Thyroid gland (tissue), 4 donors: ENCODE results near the gene LKAAEAR1. TPM values are rescaled to one million over a fixed set of nuclear protein-coding genes. Genes with fewer than 3 reads are reported as not detected.

Experiments
- DNase-seq, 2 donors: peaks; one replicate each; pipeline ENCODE4 v3.0.0-alpha.2; 2019
- H3K27ac ChIP-seq, 3 donors: fragments of 200-600 bp; sonication (generic); 1 replicate in 2 of 3; 2 replicates in 1 of 3; pipeline ENCODE4 v1.5.1; 2016 to 2019; ENCODE audit warnings: mild to moderate bottlenecking in 1 of 3, moderate library complexity in 1 of 3
- H3K27me3 ChIP-seq: fragments of 200-600 bp; sonication (generic); one replicate; pipeline ENCODE4 v1.5.1; 2019
- H3K36me3 ChIP-seq, 2 donors: fragments of 200-600 bp; sonication (generic); one replicate each; pipeline ENCODE4 v1.5.1; 2016 to 2019
- H3K4me1 ChIP-seq, 2 donors: fragments of 200-600 bp; sonication (generic); one replicate each; pipeline ENCODE4 v1.5.1; 2017 to 2019
- H3K4me3 ChIP-seq, 3 donors: fragments of 200-600 bp; sonication (generic); replicated peaks in 1 of 3; 1 replicate in 2 of 3; 2 replicates in 1 of 3; pipeline ENCODE4 v1.5.1; 2016; ENCODE audit warnings: mild to moderate bottlenecking in 1 of 3
- H3K9me3 ChIP-seq: fragments of 200-600 bp; sonication (generic); one replicate; pipeline ENCODE4 v1.5.1; 2017
- POLR2A ChIP-seq, 2 donors: fragments of 450-650 bp; IDR thresholded peaks; one replicate each; pipeline ENCODE4 v1.6.1; 2017; ENCODE audit warnings: antibody characterized with exemption in 2 of 2, mild to moderate bottlenecking in 2 of 2, moderate library complexity in 1 of 2
- WGBS, 2 donors: methylation state at CpG; one replicate each; pipeline ENCODE4 v1.1.5; 2017; 5-methylcytosine and 5-hydroxymethylcytosine counted together
- intact Hi-C: fragments of 100-400 bp; cut with DNase I; formaldehyde crosslinking; loops from one replicate; pipeline ENCODE4 v1.15.1; 2023
- total RNA-seq, 4 donors: library from RNA; depleted of rRNA; stranded (reverse); fragments of >200 nt; gene quantifications; one replicate each; pipeline ENCODE4 v1.2.3, GENCODE V29; 2016
- TF ChIP-seq, protein P1 (sequence below), 6 experiments: fragments of 200-600 bp in 3 of 6; fragments of 450-650 bp in 3 of 6; sonication (generic) in 3 of 6; IDR thresholded peaks; one replicate each; pipeline ENCODE4 v1.5.1; 2016 to 2019; ENCODE audit warnings: antibody characterized with exemption in 6 of 6, mild to moderate bottlenecking in 2 of 6, inconsistent platforms in 1 of 6, moderate library complexity in 1 of 6

The LKAAEAR1 gene
- total RNA-seq, 4 donors from 2014 or later, result 1.3 to 1.7 TPM; not detected in 2

DNA sequence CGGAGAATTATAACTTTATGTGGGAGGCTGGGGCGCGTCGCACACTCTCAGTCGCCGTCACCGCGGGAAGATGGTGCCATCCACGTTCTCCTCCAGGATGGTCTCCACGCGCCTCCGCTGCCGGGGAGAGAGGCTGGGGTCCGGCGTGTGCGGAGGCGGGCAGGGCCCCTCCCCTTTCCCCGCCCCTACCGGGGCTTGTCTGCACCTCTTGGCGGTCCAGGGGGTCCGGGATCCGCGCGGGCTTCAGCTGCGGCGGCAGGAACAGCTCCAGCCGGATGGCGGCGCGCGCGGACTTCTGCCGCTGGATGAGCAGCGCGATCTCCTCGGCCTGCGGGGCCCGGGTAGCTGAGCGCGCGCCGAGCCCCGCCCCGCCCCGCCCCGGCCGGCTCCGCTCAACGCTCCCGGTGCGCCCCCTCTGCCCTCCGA, 807 bp downstream of the LKAAEAR1 start:
- H3K27me3 ChIP-seq, result no peaks in the 10 kb centered on the region
- H3K36me3 ChIP-seq, result no peaks in the 10 kb centered on the region
- intact Hi-C loops, result no loop called here
- H3K4me1 ChIP-seq, result peaks cover 9 to 32% of the 10 kb centered on the region in 2 donors
- peak overlapping the region in 1 of 3 donors; percentile 44 for H3K4me3 ChIP-seq
- H3K9me3 ChIP-seq, result no peaks in the 10 kb centered on the region
- peak; percentile 65 to 73 for DNase-seq
- H3K27ac ChIP-seq, result no peak overlapping the region
- no peak for TF ChIP-seq POLR2A (IDR thresholded peaks at IDR 0.05)
- TF ChIP-seq, protein P1, sequence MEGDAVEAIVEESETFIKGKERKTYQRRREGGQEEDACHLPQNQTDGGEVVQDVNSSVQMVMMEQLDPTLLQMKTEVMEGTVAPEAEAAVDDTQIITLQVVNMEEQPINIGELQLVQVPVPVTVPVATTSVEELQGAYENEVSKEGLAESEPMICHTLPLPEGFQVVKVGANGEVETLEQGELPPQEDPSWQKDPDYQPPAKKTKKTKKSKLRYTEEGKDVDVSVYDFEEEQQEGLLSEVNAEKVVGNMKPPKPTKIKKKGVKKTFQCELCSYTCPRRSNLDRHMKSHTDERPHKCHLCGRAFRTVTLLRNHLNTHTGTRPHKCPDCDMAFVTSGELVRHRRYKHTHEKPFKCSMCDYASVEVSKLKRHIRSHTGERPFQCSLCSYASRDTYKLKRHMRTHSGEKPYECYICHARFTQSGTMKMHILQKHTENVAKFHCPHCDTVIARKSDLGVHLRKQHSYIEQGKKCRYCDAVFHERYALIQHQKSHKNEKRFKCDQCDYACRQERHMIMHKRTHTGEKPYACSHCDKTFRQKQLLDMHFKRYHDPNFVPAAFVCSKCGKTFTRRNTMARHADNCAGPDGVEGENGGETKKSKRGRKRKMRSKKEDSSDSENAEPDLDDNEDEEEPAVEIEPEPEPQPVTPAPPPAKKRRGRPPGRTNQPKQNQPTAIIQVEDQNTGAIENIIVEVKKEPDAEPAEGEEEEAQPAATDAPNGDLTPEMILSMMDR (IDR thresholded peaks at IDR 0.05), result peak; percentile 24 to 72 (median 40)
- 0 to 10% methylated on average over 1 to 2 of the region's 52 CpGs for WGBS, 2 donors

DNA sequence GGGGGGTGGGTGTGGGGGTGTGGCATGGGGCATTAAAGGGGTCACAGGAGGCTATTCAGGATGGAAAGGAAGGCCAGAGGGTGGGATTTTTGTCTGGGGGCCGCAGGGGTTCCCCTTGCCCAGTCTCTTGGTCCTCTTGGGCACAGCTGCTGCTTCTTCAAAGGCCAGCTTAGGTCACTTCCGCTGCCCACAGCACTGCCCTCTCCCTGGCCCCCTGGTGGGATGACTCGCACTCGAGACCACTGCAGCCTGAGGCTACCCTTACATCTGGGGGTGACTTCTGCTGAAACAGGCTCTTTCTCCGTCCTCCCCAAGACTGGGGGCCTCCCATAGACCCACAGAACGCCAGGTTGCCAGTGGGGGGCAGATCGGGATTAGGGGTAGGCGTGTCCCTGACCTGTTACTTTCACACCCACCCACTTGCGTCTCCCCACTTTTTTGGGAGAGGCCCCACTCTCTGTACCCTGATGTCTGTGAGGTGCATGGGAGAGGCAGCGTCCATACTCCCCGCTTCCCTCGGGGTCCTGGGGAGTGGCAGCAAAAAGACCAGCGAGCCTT, 1.3 kb downstream of the LKAAEAR1 start:
- Histone ChIP-seq H3K27me3 (no peaks in the 10 kb centered on the region), H3K27ac (no peak overlapping the region), H3K9me3 (no peaks in the 10 kb centered on the region), H3K36me3 (no peaks in the 10 kb centered on the region), H3K4me1 (peaks cover 11 to 37% of the 10 kb centered on the region in 2 donors), H3K4me3 (peak overlapping the region in 1 of 3 donors; percentile 44)
- no peak for TF ChIP-seq POLR2A (IDR thresholded peaks at IDR 0.05)
- TF ChIP-seq, protein P1 (IDR thresholded peaks at IDR 0.05), result no peak
- intact Hi-C loops, result no loop called here
- DNase-seq, result no peak
- WGBS, 2 donors, result 33% methylated on average over 10 to 12 of the region's 13 CpGs

DNA sequence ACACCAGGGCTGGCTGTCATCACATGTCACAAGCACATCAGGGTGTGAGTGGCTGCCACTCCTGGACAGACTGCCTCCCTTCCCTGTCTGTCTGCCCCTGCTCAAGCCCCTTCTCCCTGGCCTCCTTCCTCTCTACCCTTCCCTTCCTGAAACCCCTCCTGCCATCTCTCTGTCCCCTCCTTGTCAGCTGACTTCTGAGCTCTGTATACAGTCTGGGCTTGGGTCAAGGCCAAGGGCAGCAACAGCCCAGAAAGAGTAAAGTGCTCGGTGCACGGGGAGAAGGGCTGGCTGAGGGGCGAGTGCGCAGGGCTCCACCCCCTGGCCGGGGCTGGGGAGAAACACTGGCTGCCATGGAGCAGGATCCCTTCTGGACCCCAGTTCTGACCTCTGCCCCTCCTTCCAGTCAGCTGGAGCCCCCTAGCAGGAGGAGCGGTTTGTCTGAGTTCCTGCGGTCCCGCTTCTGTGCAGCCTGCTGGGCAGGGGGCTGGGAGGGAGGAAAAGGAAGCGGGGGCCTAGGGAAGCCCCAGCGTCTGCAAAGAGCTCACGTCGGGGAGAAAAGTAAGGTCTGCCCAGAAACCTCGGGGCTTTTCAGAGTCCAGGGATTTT, 2.0 kb downstream of the LKAAEAR1 start:
- WGBS, 2 donors, result 31% methylated on average over 13 of the region's 13 CpGs; no CpG with 5 or more reads in 1 of the 2 donors
- no peaks in the 10 kb centered on the region for H3K36me3 ChIP-seq
- TF ChIP-seq POLR2A (IDR thresholded peaks at IDR 0.05), result no peak
- TF ChIP-seq, protein P1 (IDR thresholded peaks at IDR 0.05), result no peak
- H3K27me3 ChIP-seq, result no peaks in the 10 kb centered on the region
- H3K4me3 ChIP-seq, result no peak overlapping the region
- DNase-seq, result no peak
- peaks cover 11 to 39% of the 10 kb centered on the region in 2 donors for H3K4me1 ChIP-seq
- H3K9me3 ChIP-seq, result no peaks in the 10 kb centered on the region
- no peak overlapping the region for H3K27ac ChIP-seq
- intact Hi-C loops, result no loop called here

DNA sequence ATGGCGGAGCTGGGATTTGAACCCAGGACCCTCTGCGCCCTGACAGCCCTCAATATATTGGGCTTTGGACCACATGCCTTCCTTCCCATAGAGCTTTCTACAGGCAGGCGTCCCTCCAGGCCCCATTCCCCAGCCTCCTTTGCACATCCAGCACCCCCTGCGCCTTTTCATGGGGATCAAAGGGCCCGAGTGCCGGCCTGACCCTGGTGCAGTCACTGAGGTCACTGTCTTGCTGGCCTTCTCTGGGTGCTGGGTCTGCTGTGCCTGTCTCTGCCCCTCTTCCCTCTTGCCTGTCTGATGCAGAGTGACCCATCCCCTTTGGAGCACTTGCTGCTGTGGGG, 2.6 kb downstream of the LKAAEAR1 start:
- Histone ChIP-seq H3K36me3 (no peaks in the 10 kb centered on the region), H3K4me3 (no peak overlapping the region), H3K27me3 (no peaks in the 10 kb centered on the region), H3K4me1 (peaks cover 11 to 39% of the 10 kb centered on the region in 2 donors), H3K9me3 (no peaks in the 10 kb centered on the region), H3K27ac (no peak overlapping the region)
- intact Hi-C loops, result no loop called here
- TF ChIP-seq, protein P1 (IDR thresholded peaks at IDR 0.05), result no peak
- no peak for TF ChIP-seq POLR2A (IDR thresholded peaks at IDR 0.05)
- no peak for DNase-seq
- WGBS, 2 donors, result 93 to 100% methylated on average over 6 of the region's 6 CpGs

DNA sequence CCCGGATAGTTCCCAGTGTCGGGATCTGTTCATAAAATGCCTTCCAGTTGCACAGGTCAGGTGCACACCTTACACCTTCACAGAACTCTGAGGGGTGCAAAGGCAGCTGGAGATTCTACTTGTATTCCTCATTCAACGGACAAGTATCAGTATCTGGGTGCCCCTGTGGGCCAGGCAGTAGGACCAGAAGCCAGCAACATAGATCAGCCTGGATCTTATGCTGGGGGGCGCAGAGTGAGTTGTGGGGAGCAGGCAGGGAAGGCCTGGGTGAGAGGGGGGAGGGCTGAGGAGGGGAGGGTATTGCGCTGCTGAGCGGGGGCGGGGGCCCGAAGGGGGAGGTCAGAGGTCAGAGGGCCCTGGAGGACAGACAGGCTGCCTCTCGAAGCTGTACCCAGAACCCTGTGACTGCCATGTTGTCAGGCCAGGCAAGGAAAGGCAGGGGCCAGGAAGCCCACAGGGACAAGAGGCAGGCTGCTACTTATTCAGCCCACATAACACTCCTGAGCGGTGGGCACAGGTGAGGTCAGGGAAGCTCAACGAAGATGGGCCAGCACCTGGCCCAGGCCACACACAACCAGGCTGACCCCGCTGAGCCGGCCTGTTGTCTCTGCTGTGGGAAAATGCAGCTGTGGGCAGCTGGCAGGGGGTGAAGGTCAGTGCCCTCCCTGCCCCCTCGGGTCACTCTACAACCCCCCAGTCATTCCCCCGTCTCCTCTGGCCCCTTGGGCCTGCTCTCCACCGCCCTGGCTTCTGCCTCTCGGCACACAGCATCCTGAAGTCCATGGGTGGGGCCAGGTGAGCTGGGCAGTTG, 3.2 kb downstream of the LKAAEAR1 start:
- TF ChIP-seq, protein P1 (IDR thresholded peaks at IDR 0.05), result no peak
- no peak for TF ChIP-seq POLR2A (IDR thresholded peaks at IDR 0.05)
- intact Hi-C loops, result no loop called here
- Histone ChIP-seq H3K36me3 (no peaks in the 10 kb centered on the region), H3K4me1 (peaks cover 11 to 39% of the 10 kb centered on the region in 2 donors), H3K9me3 (no peaks in the 10 kb centered on the region), H3K27me3 (no peaks in the 10 kb centered on the region), H3K4me3 (no peak overlapping the region), H3K27ac (no peak overlapping the region)
- DNase-seq, result no peak
- 83 to 88% methylated on average over 11 to 13 of the region's 17 CpGs for WGBS, 2 donors
